Loucy (cell line): Measurements from ENCODE around the gene ZNF280B.

Source experiments
- H2AFZ ChIP-seq: fragments of 200-600 bp; sonication (generic); 2 replicates; pipeline ENCODE4 v1.6.0; 2016; ENCODE audit warnings: antibody characterized with exemption, mild to moderate bottlenecking, low read length, moderate library complexity
- H3F3A ChIP-seq: fragments of 200-600 bp; 2 replicates; pipeline ENCODE4 v1.6.0; 2016; ENCODE audit warnings: antibody characterized with exemption, low read depth, mild to moderate bottlenecking
- H3K27me3 ChIP-seq: fragments of 200-600 bp; sonication (generic); 2 replicates; pipeline ENCODE4 v1.6.1; 2014; ENCODE audit warnings: low read length, mild to moderate bottlenecking; ENCODE audit not compliant: insufficient read depth, poor library complexity, severe bottlenecking
- H3K36me3 ChIP-seq: fragments of 200-600 bp; sonication (generic); 2 replicates; pipeline ENCODE4 v1.6.1; 2016; ENCODE audit warnings: low read length; ENCODE audit not compliant: insufficient read depth
- H3K4me1 ChIP-seq: fragments of 200-600 bp; sonication (generic); 2 replicates; pipeline ENCODE4 v1.5.1; 2014; ENCODE audit warnings: low read length, mild to moderate bottlenecking; ENCODE audit not compliant: insufficient read depth, poor library complexity, severe bottlenecking
- H3K4me2 ChIP-seq: fragments of 200-600 bp; sonication (generic); 2 replicates; pipeline ENCODE4 v1.6.0; 2014; ENCODE audit warnings: antibody characterized with exemption, low read length, low read depth, mild to moderate bottlenecking; ENCODE audit not compliant: poor library complexity, severe bottlenecking
- H3K4me3 ChIP-seq: fragments of 200-600 bp; sonication (generic); 2 replicates; pipeline ENCODE4 v1.5.1; 2014; ENCODE audit warnings: low read length, mild to moderate bottlenecking, mixed read lengths; ENCODE audit not compliant: poor library complexity, severe bottlenecking
- H3K79me2 ChIP-seq: fragments of 200-600 bp; sonication (generic); 2 replicates; pipeline ENCODE4 v1.6.1; 2014; ENCODE audit warnings: low read length; ENCODE audit not compliant: insufficient read depth
- H3K9ac ChIP-seq: fragments of 200-600 bp; sonication (generic); 2 replicates; pipeline ENCODE4 v1.6.0; 2014; ENCODE audit warnings: mild to moderate bottlenecking, low read depth, low read length, moderate library complexity; ENCODE audit not compliant: poor library complexity, severe bottlenecking
- H3K9me2 ChIP-seq: fragments of 200-600 bp; sonication (generic); replicated peaks from 2 replicates; pipeline ENCODE4 v1.6.1; 2016; ENCODE audit warnings: low read depth, low read length, mixed read lengths
- H3K9me3 ChIP-seq: fragments of 200-600 bp; sonication (generic); 2 replicates; pipeline ENCODE4 v1.6.1; 2014; ENCODE audit warnings: mild to moderate bottlenecking, antibody characterized with exemption, low read length, low read depth; ENCODE audit not compliant: insufficient read depth
- H4K20me1 ChIP-seq: fragments of 200-600 bp; sonication (generic); 2 replicates; pipeline ENCODE4 v1.6.0; 2014; ENCODE audit warnings: antibody characterized with exemption, low read length, mild to moderate bottlenecking; ENCODE audit not compliant: insufficient read depth, poor library complexity, severe bottlenecking
- CTCF ChIP-seq: fragments of 200-600 bp; sonication (generic); conservative IDR thresholded peaks from 2 replicates; pipeline ENCODE4 v1.5.1; 2014; ENCODE audit warnings: mild to moderate bottlenecking, antibody characterized with exemption, low read length
- EZH2phosphoT487 ChIP-seq: fragments of 200-600 bp; IDR thresholded peaks from 2 replicates; pipeline ENCODE4 v1.6.1; 2018; ENCODE audit warnings: antibody characterized with exemption, mild to moderate bottlenecking, moderate library complexity, borderline replicate concordance

ZNF280B gene

DNA sequence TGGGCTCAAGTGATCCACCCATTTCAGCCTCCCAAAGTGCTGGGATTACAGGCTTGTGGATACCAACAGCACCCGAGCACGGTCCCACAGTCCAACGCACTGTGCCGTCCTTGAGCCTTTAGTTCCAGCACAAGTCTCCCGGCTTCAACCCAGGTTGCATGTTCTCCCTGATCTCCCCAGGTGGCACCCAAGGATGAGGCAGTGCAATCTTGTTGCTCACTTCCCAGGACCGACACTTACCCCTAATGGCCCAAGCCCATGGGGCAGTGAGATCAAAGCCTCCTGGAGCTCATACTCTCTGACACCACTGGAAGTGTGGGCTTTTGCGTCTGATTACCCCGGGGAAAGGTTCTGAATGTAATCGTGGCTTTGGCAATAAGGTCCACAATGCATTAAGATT is 47.1 kb upstream of the ZNF280B start:
- TF ChIP-seq EZH2phosphoT487 (no peak), CTCF (no peak)
- Histone ChIP-seq H3K4me2 (no peak overlapping the region), H3K4me3 (no peak overlapping the region), H3K4me1 (no peaks in the 10 kb centered on the region), H3F3A (no peaks in the 10 kb centered on the region), H2AFZ (no peak overlapping the region), H3K9me2 (no peaks in the 10 kb centered on the region), H3K9me3 (no peaks in the 10 kb centered on the region), H3K9ac (no peak overlapping the region), H3K79me2 (no peaks in the 10 kb centered on the region), H3K27me3 (no peaks in the 10 kb centered on the region), H3K36me3 (no peaks in the 10 kb centered on the region), H4K20me1 (no peaks in the 10 kb centered on the region)

- no peaks in the 10 kb centered on the region for H3K27me3 ChIP-seq
- no peak overlapping the region for H2AFZ ChIP-seq
- no peak overlapping the region for H3K9ac ChIP-seq
- H3K4me2 ChIP-seq, result no peak overlapping the region
- H3K4me3 ChIP-seq, result no peak overlapping the region
- no peaks in the 10 kb centered on the region for H3K9me3 ChIP-seq
- no peaks in the 10 kb centered on the region for H3K9me2 ChIP-seq
- no peaks in the 10 kb centered on the region for H3K4me1 ChIP-seq
- H4K20me1 ChIP-seq, result no peaks in the 10 kb centered on the region
- no peaks in the 10 kb centered on the region for H3F3A ChIP-seq
- H3K36me3 ChIP-seq, result no peaks in the 10 kb centered on the region
- no peaks in the 10 kb centered on the region for H3K79me2 ChIP-seq
- no peak for TF ChIP-seq EZH2phosphoT487
Observed at GRCh38 chr22:22554587-22555284, 46.2 kb upstream of the ZNF280B start.

- TF ChIP-seq EZH2phosphoT487, result no peak
- no peak for TF ChIP-seq CTCF
- Histone ChIP-seq H3K9ac (no peak overlapping the region), H3K4me2 (no peak overlapping the region), H3K9me2 (no peaks in the 10 kb centered on the region), H2AFZ (no peak overlapping the region), H3K79me2 (no peaks in the 10 kb centered on the region), H4K20me1 (no peaks in the 10 kb centered on the region), H3K4me3 (no peak overlapping the region), H3K9me3 (no peaks in the 10 kb centered on the region), H3K27me3 (no peaks in the 10 kb centered on the region), H3K36me3 (no peaks in the 10 kb centered on the region), H3K4me1 (no peaks in the 10 kb centered on the region), H3F3A (no peaks in the 10 kb centered on the region)
Observed at GRCh38 chr22:22553735-22554586, 45.4 kb upstream of the ZNF280B start.
